Activated CD4-positive, alpha-beta T cell treated with anti-CD3 and anti-CD28 coated beads for 48 hours (primary cell): ENCODE measurements around the gene PTS.

ENCODE experiments used
- DNase-seq: peaks from one replicate; pipeline ENCODE4 v3.0.0-alpha.2; 2020

The PTS gene

GRCh38 chr11:112222303-112222702 is 3.9 kb upstream of the PTS start:
- DNase-seq: no peak

- DNase-seq: no peak
Observed at GRCh38 chr11:112223121-112223520, 3.1 kb upstream of the PTS start.

GRCh38 chr11:112223754-112224532 is 2.3 kb upstream of the PTS start:
- DNase-seq: no peak

GRCh38 chr11:112225753-112226061 is 521 bp upstream of the PTS start:
- no peak for DNase-seq

- DNase-seq: no peak
Observed at GRCh38 chr11:112226831-112227401, 688 bp downstream of the PTS start.

- DNase-seq: no peak
Observed at GRCh38 chr11:112227471-112227870, 1.2 kb downstream of the PTS start.

GRCh38 chr11:112228706-112229105 is 2.5 kb downstream of the PTS start:
- no peak for DNase-seq

GRCh38 chr11:112229159-112229558 is 2.9 kb downstream of the PTS start:
- DNase-seq: no peak

- no peak for DNase-seq
Observed at GRCh38 chr11:112229746-112230433, 3.7 kb downstream of the PTS start.

- no peak for DNase-seq
Observed at GRCh38 chr11:112231952-112232351, 5.7 kb downstream of the PTS start.

- no peak for DNase-seq
Observed at GRCh38 chr11:112235750-112236390, 9.6 kb downstream of the PTS start.

GRCh38 chr11:112237451-112237850 is 11.2 kb downstream of the PTS start:
- no peak for DNase-seq

GRCh38 chr11:112238041-112238440 is 11.8 kb downstream of the PTS start:
- DNase-seq: no peak

GRCh38 chr11:112241486-112241885 is 15.3 kb downstream of the PTS start:
- DNase-seq: no peak

- DNase-seq: no peak
Observed at GRCh38 chr11:112247201-112247600, 21.0 kb downstream of the PTS start.

GRCh38 chr11:112248201-112248600 is 22.0 kb downstream of the PTS start:
- no peak for DNase-seq

GRCh38 chr11:112249871-112250610 is 23.8 kb downstream of the PTS start:
- no peak for DNase-seq

- DNase-seq: no peak
Observed at GRCh38 chr11:112253605-112254242, 27.5 kb downstream of the PTS start.

GRCh38 chr11:112255067-112255720 is 29.0 kb downstream of the PTS start:
- DNase-seq: no peak

GRCh38 chr11:112260490-112260889 is 34.3 kb downstream of the PTS start, which contains the start of gene PLET1:
Gene PLET1 (minus strand): TSS chr11:112260860. CDS start chr11:112260589, 271 bp downstream.
- DNase-seq: no peak

- DNase-seq: no peak
Observed at GRCh38 chr11:112265659-112266409, 39.6 kb downstream of the PTS start.
